ENCODE results near the gene MAD2L1BP. TPM values are rescaled to one million over a fixed set of nuclear protein-coding genes. Genes with fewer than 3 reads are reported as not detected.

Gene MAD2L1BP
- total and polyA plus RNA-seq, 8 donors: 6.5 to 18.6 (median 10.1) TPM

DNA sequence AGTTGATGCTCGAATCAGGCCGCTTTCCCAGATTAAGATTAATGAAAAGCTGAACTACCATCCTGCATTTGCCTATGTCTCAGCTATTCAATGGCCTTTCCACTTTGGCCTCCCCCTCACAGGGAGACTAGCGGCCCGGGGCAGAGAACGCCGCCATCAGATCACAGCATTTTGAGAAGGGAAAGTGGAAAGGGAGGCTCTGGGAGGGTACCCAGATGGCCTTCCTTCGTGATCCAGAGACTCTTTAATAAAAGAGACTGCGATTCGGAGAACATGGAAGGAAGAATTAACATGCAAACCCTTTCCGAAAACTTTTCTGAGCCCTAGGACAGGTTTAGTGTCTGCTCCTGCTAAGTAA, 51.4 kb downstream of the MAD2L1BP start:
- 2% methylated on average over 10 of the region's 10 CpGs for WGBS, 2 donors
- H3K36me3 ChIP-seq: no peaks in the 10 kb centered on the region
- peaks cover 8 to 13% (median 10%) of the 10 kb centered on the region in 3 donors for H3K4me1 ChIP-seq
- FAIRE-seq: no peak
- no peak for DNase-seq
- H3K27me3 ChIP-seq: no peaks in the 10 kb centered on the region
- peak overlapping the region; percentile 56 to 94 (median 75) for H3K4me3 ChIP-seq
- peak overlapping the region in 1 of 4 donors; percentile 63 for H3K27ac ChIP-seq
- TF ChIP-seq CTCF (IDR thresholded peaks at IDR 0.05): no peak
- intact Hi-C loops (cut with DNase I): no loop called here
- ATAC-seq: no peak
- H3K9me3 ChIP-seq: no peaks in the 10 kb centered on the region

DNA sequence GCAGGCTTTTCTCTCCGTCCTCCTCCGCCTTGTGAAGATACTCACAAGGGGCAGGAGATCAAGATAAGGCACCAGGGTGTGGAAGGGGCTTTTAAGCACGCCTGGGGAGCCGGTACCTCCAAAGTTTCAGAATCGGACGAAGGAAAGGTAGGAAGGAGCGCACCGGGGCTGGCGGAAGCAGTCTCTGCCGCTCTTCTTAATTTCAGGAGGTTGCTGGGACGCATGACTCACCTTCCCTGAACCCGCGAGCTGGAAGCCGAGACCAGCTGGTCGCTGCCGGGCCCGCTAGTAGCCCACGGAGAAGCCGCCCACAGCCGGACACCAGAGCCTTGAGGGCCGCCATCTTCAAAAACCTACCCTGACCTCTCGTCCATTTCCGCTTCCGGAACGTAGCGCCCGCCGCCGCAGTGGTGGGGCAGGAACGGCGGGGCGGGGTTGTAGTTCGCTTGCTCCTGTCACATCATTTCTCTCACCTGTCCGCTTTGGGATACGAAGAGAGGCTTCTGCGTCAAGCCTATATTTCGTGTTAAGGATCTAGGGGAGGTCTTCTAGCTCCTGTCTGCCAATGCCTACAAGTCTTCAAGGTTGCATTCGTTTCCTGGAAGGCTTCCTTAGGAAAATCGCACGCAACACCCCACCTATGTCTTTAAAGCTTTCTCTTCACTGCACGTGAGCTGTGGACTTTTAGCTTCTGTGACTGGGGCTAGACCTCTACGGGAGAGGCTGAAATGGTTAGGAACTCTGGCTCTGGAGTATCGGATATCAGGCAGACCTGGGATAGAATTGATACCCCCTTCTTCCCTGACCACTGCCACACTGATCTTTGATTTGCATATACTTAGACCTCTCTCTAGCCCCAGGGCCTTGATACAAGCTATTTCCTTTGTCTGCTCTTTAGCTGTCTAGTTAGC, 52.1 kb downstream of the MAD2L1BP start, which contains the start of gene MRPS18A:
TSS of gene MRPS18A (minus strand) at position 355 of the 911 bp plus-strand sequence. CDS start at position 343, 12 bp downstream.
- FAIRE-seq: no peak
- H3K27me3 ChIP-seq: no peaks in the 10 kb centered on the region
- TF ChIP-seq CTCF (IDR thresholded peaks at IDR 0.05): no peak
- H3K4me3 ChIP-seq: peak within 1 kb of the TSS; percentile 56 to 94 (median 75)
- DNase-seq: peak; percentile 69 to 90 (median 79)
- intact Hi-C loops (cut with DNase I): no loop called here
- no peaks in the 10 kb centered on the region for H3K36me3 ChIP-seq
- WGBS, 2 donors: 8 to 9% methylated on average over 43 of the region's 43 CpGs
- no peaks in the 10 kb centered on the region for H3K9me3 ChIP-seq
- H3K4me1 ChIP-seq: peaks cover 8 to 13% (median 10%) of the 10 kb centered on the region in 3 donors
- ATAC-seq: peak; percentile 98 to 100 (median 100)
- H3K27ac ChIP-seq: peak within 1 kb of the TSS in 2 of 4 donors; percentile 62 to 63

- 41 to 47% methylated on average over 2 of the region's 2 CpGs for WGBS, 2 donors
- H3K27ac ChIP-seq: no peak overlapping the region
These were observed 53.8 kb downstream of the MAD2L1BP start for GRCh38 chr6:43689421-43689820.

More at GRCh38 chr6:43689421-43689820, 53.8 kb downstream of the MAD2L1BP start:
- Histone ChIP-seq H3K9me3 (no peaks in the 10 kb centered on the region), H3K4me1 (peaks cover 8 to 13% (median 10%) of the 10 kb centered on the region in 3 donors), H3K27me3 (no peaks in the 10 kb centered on the region), H3K4me3 (no peak overlapping the region), H3K36me3 (no peaks in the 10 kb centered on the region)
- TF ChIP-seq CTCF (IDR thresholded peaks at IDR 0.05): no peak
- DNase-seq: no peak
- FAIRE-seq: no peak
- ATAC-seq: no peak
- intact Hi-C loops (cut with DNase I): no loop called here

Other genes with a start within 250 kb of the MAD2L1BP start
- gene ABCC10, start 208.3 kb upstream of the MAD2L1BP start, total RNA-seq: 10 to 100 TPM; 14.0 to 21.8 (median 18.3) TPM
- 10 to 100 TPM; 40.1 to 54.8 TPM for gene ABCC10, start 208.3 kb upstream of the MAD2L1BP start, polyA plus RNA-seq
- 1 to 10 TPM in 1 of 6 donors, under 1 TPM in 3, not detected in 2; 0.22 to 1.1 (median 0.34) TPM for gene DLK2, start 180.3 kb upstream of the MAD2L1BP start, total RNA-seq
- gene DLK2, start 180.3 kb upstream of the MAD2L1BP start, polyA plus RNA-seq: under 1 TPM; 0.26 to 0.30 TPM
- gene TJAP1, start 158.3 kb upstream of the MAD2L1BP start, total RNA-seq: 10 to 100 TPM; 12.9 to 26.7 (median 15.4) TPM
- gene TJAP1, start 158.3 kb upstream of the MAD2L1BP start, polyA plus RNA-seq: 10 to 100 TPM; 43.9 to 44.5 TPM
- 1 to 10 TPM in 1 of 6 donors, under 1 TPM in 5; 0.60 to 1.1 (median 0.82) TPM for gene LRRC73, start 125.5 kb upstream of the MAD2L1BP start, total RNA-seq
- gene LRRC73, start 125.5 kb upstream of the MAD2L1BP start, polyA plus RNA-seq: 1 to 10 TPM in 1 of 2 donors, under 1 TPM in 1; 0.38 to 1.5 TPM
- 10 to 100 TPM; 60.6 to 81.1 (median 69.7) TPM for gene YIPF3, start 118.9 kb upstream of the MAD2L1BP start, total RNA-seq
- gene YIPF3, start 118.9 kb upstream of the MAD2L1BP start, polyA plus RNA-seq: 10 to 100 TPM; 60.3 to 92.2 TPM
- gene POLR1C, start 118.8 kb upstream of the MAD2L1BP start, total RNA-seq: 10 to 100 TPM; 10.2 to 20.9 (median 18.8) TPM
- gene POLR1C, start 118.8 kb upstream of the MAD2L1BP start, polyA plus RNA-seq: 10 to 100 TPM; 15.7 to 31.3 TPM
- gene XPO5, start 59.8 kb upstream of the MAD2L1BP start, total RNA-seq: 10 to 100 TPM; 18.1 to 25.7 (median 22.9) TPM
- 10 to 100 TPM; 13.6 to 19.5 TPM for gene XPO5, start 59.8 kb upstream of the MAD2L1BP start, polyA plus RNA-seq
- 10 to 100 TPM in 2 of 6 donors, 1 to 10 TPM in 4; 6.1 to 12.6 (median 9.0) TPM for gene POLH, start 59.7 kb upstream of the MAD2L1BP start, total RNA-seq
- gene POLH, start 59.7 kb upstream of the MAD2L1BP start, polyA plus RNA-seq: 1 to 10 TPM; 1.9 to 2.2 TPM
- gene GTPBP2, start 6.6 kb upstream of the MAD2L1BP start, total RNA-seq: 10 to 100 TPM; 23.6 to 57.5 (median 29.8) TPM
- 10 to 100 TPM; 53.0 to 63.0 TPM for gene GTPBP2, start 6.6 kb upstream of the MAD2L1BP start, polyA plus RNA-seq
- gene RSPH9, start 9.2 kb downstream of the MAD2L1BP start, total RNA-seq: under 1 TPM in 3 of 6 donors, not detected in 3; 0.06 to 0.16 (median 0.12) TPM
- 1 to 10 TPM in 1 of 2 donors, under 1 TPM in 1; 0.08 to 1.1 TPM for gene RSPH9, start 9.2 kb downstream of the MAD2L1BP start, polyA plus RNA-seq
- 10 to 100 TPM; 10.9 to 18.2 (median 14.3) TPM for gene MRPS18A, start 52.0 kb downstream of the MAD2L1BP start, total RNA-seq
- 10 to 100 TPM; 19.2 to 24.6 TPM for gene MRPS18A, start 52.0 kb downstream of the MAD2L1BP start, polyA plus RNA-seq
- 100 to 1,000 TPM in 1 of 6 donors, 10 to 100 TPM in 5; 55.2 to 127 (median 90.0) TPM for gene VEGFA, start 134.4 kb downstream of the MAD2L1BP start, total RNA-seq
- 100 to 1,000 TPM; 158 to 206 TPM for gene VEGFA, start 134.4 kb downstream of the MAD2L1BP start, polyA plus RNA-seq